HPDE6-E6E7 (cell line): Measurements from ENCODE around the gene CLEC16A.
"Not testable (repeated sequence)": the region's sequence is repeated elsewhere in the genome, so short reads cannot be mapped to it uniquely, and the experiment has no call there.

ENCODE experiments used
- DNase-seq: peaks from one replicate; pipeline ENCODE4 v3.0.0; 2011; ENCODE audit warnings: missing footprints; ENCODE audit errors: extremely low spot score

Gene CLEC16A

GRCh38 chr16:11099672-11100205, 155.4 kb downstream of the CLEC16A start:
- no peak for DNase-seq

- no peak for DNase-seq
Observed at GRCh38 chr16:11100239-11100750, 155.9 kb downstream of the CLEC16A start.

- no peak for DNase-seq
Observed at GRCh38 chr16:11101283-11101682, 156.9 kb downstream of the CLEC16A start.

GRCh38 chr16:11101695-11102522, 157.5 kb downstream of the CLEC16A start:
- DNase-seq: no peak

GRCh38 chr16:11102523-11102898, 158.1 kb downstream of the CLEC16A start:
- DNase-seq: no peak

- DNase-seq: not testable (repeated sequence)
Observed at GRCh38 chr16:11103301-11103700, 158.9 kb downstream of the CLEC16A start.

- no peak for DNase-seq
Observed at GRCh38 chr16:11104168-11105037, 160.0 kb downstream of the CLEC16A start.

GRCh38 chr16:11105038-11105903, 160.9 kb downstream of the CLEC16A start:
- peak; percentile 29 for DNase-seq

GRCh38 chr16:11106726-11107125, 162.4 kb downstream of the CLEC16A start:
- no peak for DNase-seq

GRCh38 chr16:11107780-11108465, 163.6 kb downstream of the CLEC16A start:
- no peak for DNase-seq

- DNase-seq: no peak
Observed at GRCh38 chr16:11108466-11108805, 164.1 kb downstream of the CLEC16A start.

- no peak for DNase-seq
Observed at GRCh38 chr16:11109566-11109965, 165.2 kb downstream of the CLEC16A start.

GRCh38 chr16:11111150-11111549, 166.8 kb downstream of the CLEC16A start:
- DNase-seq: no peak

GRCh38 chr16:11111856-11112634, 167.7 kb downstream of the CLEC16A start:
- no peak for DNase-seq

GRCh38 chr16:11112723-11113348, 168.5 kb downstream of the CLEC16A start:
- DNase-seq: peak; percentile 49

GRCh38 chr16:11114366-11115164, 170.2 kb downstream of the CLEC16A start:
- DNase-seq: no peak

GRCh38 chr16:11117576-11118211, 173.3 kb downstream of the CLEC16A start:
- DNase-seq: no peak

- DNase-seq: no peak
Observed at GRCh38 chr16:11118479-11118878, 174.1 kb downstream of the CLEC16A start.
